ENCODE results near the gene MTR. TPM values are rescaled to one million over a fixed set of nuclear protein-coding genes. Genes with fewer than 3 reads are reported as not detected.

Gene MTR
- 16.5 and 23.2 TPM in 2 replicates for total RNA-seq

GRCh38 chr1:236795035-236795756 is at the start of gene MTR:
Gene MTR, plus strand, starts transcription at chr1:236795292. Its CDS starts 412 bp downstream, at chr1:236795704.

Other genes starting within 250 kb of the MTR start
- 14.2 and 24.9 TPM in 2 replicates for gene HEATR1, start 190.8 kb upstream of the MTR start, total RNA-seq
- gene ACTN2, start 108.8 kb upstream of the MTR start, total RNA-seq: 2.1 and 2.2 TPM in 2 replicates
- not detected in 2 replicates for gene MT1HL1, start 209.1 kb downstream of the MTR start, total RNA-seq
- gene RYR2, start 246.9 kb downstream of the MTR start, total RNA-seq: 0.09 and 1.2 TPM in 2 replicates

Data from pericardium fibroblast (primary cell).